Iris pigment epithelial cell (primary cell): ENCODE results near the gene KCTD3.

ENCODE experiments used
- DNase-seq: peaks from one replicate; pipeline ENCODE4 v3.0.0-alpha.2; 2011; ENCODE audit warnings: low read depth

KCTD3 gene

DNA sequence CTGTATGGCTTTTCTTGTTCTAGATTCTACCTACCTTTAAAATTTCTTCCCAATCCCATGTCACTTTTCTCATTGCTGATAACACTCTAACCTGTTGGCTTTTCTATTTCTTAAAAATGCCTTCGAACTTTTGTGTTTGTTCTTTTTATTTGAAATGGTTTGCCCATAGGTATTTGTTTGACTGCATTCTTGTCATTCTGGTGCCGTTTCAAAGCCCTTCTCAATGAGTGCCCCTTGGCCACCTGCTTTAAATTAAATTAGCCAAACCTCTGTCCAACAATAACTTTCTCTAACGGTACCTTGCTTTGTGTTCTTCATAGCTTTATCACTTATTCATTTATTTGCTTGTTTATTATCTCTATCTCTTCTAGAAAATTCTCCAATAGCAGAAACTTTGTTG is 38.9 kb downstream of the KCTD3 start:
- DNase-seq: no peak

DNA sequence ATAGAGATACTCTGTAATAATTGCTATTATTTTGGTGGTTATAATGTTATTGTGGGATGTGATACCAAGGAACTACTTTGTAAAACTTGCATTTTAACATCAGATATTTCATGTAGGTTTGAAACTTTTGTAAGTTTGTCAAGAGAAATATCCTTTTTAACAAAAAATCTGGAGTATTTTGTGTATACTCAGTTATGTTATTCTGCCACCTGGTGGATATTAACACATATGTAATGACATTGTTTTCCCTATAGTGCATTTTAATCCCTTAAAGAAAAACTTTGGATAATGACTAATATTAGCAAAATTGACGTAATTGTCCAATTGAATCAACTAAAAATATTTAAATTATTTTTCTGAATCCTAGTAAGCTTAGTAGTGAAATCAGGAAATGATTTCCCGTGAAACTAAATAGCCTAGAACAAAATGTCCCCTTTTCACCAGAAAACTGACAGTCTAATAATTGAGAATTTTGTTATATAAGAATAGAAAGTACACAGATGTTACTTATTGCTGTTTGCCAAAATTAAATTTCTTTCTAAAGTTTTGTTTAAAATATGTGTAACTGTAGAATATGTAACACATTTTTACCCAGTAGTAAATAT is 39.6 kb downstream of the KCTD3 start:
- no peak for DNase-seq

DNA sequence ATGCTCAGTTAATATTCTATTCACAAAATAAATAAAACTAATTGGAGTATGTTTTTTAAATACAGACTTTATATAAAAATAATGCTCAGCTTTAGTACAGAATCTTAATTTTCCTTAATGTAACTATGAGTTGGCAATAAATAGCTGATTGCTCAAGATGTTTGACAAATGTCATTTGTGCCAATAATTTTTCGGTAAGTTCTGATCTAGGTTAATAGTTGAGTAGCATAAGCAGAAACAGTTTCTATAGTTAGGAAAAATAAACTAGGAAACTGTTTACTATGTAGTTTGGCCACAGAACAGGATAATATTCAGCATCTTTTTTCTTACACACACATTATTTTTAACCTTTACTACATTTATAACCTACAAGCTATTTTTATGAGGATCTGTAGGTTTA is 40.3 kb downstream of the KCTD3 start:
- no peak for DNase-seq

DNA sequence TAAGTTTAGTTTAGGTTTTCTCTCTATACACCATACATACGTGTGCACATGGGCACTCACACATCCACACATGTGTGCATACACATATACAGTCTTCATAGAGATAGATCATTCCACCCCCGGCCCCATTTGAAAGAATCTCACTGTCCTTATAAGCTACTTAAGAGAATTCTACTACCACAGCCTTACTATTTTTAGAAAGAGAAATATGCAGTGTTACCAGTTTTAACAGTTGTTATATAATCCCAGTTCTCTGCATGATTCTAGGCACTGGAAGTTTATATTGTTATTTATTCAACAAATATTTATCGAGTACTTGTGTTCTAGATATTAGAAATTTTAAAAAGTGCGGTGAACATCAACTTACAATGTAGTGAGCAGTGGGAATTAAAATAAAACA is 41.5 kb downstream of the KCTD3 start:
- no peak for DNase-seq

DNA sequence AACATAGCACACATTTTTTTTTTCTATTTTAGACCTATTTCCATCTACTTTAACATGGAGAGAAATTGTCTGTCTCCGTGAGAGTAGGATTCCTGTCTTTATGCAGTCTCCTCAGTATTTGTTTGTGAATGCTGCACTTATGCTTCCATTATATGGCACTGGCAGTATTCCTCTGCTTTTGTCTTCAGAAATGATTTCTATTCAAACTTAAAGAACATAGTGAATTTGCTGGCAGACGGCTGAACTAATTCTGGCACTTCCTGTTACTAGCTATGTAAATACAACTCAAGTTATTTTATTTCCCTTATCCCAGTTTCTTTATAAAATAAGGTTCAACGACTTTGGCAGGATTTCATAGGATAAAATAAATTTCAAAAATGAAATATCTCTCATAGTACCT is 45.3 kb downstream of the KCTD3 start:
- peak; percentile 38 for DNase-seq

DNA sequence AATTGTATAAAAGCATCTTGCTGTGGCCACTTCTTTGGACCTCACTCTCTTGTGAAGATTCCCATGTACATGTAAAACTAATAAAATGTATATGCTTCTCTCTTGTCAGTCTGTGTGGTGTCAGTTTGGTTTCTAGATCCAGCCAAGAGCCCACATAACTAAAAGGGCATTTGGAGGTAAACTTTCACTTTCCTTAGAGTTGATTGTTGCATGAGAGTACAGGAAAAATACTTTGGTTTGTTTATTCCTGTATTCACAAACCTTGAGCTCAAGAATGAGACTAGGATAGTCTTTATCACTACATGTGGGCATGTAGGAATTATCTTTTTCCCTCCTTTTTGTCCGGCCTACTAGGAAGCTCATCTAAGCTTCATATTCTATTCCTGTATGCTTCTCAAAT is 50.9 kb downstream of the KCTD3 start:
- peak; percentile 70 for DNase-seq

DNA sequence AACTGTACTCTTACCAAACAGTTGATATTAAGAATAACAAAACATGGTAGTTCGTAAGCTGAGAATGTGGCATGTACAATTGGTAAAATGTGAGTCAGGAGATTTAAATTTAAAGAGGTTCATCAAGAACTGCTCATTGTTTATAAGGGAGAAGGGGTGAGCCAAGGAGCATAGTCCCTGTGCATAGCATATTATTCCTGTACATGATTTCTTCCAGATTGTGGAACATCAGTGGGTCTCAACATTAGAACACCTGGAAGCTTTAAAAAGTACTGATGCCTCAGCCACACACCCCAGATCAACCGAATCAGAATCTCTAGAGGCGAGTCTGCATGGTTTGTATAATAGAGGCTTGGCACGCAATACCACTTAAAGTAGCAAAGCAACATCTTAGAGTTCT is 56.1 kb downstream of the KCTD3 start:
- no peak for DNase-seq

DNA sequence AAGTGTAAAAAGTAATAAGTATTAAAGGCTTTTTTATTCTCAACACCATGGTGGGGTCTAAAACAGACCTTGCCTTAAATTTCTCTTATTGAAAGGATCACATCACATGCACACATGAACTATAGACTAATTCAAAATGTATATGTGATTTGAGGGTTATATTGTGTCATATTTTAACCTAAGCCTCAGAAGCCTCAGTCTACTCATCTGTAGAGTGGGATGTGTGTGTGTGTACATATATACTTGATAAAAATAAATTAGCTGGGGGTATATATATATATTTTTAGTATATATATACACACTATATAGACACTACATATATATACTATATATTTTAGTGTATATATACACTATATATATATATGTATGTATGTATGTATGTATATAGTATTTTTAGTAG is 58.8 kb downstream of the KCTD3 start:
- DNase-seq: no peak

DNA sequence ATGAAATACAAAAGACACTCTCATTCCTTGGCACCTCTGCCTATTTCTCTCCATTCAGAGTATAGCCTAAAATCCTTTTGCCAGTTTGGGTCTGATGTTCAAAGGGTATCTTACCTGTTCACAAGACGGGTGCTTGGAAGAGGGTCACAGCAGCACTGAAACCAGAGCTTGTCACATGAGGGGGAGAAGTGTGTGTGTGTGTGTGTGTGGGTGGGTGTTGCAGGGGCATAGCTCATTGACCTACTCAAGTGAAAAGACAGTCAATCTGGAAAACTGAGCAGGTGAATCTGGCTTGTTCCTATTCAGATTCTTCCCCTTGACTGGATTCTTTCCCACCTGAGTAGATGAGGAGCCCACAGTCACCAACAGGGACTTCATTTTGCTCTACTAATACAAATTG is 63.9 kb downstream of the KCTD3 start:
- no peak for DNase-seq

DNA sequence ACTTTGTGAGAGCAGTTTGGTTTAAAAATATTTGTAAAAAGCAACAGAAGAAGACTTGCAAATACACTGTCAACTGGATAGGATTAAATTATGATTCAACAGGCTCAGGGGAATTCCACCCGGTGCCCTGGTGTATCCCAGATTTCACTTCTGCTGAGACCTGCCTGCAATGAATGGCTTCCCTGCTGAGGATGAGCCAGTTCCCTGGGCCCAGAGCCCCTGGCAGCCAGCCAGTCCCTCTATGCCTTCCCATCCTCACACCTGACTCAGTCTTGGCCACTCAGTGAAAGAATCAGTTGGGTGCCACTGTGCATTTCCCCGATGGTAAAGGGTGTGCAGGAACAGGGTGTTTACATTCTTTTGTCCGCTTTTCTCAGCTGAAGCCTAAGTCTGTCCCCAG is 64.4 kb downstream of the KCTD3 start:
- peak; percentile 51 for DNase-seq

DNA sequence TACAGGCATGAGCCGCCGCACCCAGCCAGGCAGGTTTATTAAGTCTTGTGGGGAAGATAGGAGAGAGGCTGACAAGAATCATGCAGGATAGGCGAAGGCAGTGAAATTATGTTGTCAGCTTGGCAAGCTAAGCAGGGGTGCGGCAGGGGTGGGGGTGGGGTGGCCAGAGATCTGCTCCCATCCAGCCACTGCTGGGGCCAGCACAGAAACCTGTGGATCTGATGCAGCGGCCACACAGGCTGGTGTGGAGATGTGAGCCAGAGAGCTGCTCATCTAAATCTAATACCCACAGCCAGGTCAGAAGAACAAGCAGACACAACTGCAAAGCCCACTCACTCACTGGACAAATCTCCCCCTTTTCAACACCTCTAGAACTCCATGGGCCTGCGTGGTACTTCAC is 68.7 kb downstream of the KCTD3 start:
- DNase-seq: no peak

DNA sequence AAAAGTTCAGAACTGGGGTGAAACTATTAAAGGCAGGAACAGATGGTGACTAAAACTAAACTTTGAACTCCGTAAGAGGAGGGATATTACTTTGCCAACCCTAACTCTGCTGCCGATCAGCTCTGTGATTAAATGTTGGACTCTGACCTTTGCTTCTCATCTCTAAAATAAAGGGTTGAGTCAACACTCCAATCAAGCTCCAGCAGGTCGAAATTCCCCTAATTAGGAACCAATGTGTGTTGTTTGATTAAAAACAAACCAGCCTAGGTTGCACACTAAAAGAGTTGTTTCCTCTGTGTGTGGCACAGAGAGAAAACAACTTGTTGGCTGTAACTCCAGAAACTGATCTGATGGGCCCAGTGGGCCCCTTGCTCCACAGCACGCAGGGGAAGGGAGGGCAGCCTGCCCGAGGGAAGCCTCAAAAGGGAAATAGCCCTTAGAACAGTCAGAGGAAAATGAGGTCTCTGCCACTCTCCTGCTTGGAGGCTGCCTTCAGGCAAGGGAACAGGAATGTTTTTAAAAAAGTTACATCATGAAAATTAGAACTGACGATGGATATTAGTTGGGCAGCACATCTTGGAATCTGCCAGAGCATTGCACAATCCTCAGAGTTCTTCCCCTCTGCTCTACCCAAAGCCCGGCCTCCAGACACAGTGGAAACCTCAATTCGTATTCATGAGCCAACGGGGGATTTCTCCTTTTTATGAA is 69.3 kb downstream of the KCTD3 start:
- DNase-seq: peak; percentile 77

DNA sequence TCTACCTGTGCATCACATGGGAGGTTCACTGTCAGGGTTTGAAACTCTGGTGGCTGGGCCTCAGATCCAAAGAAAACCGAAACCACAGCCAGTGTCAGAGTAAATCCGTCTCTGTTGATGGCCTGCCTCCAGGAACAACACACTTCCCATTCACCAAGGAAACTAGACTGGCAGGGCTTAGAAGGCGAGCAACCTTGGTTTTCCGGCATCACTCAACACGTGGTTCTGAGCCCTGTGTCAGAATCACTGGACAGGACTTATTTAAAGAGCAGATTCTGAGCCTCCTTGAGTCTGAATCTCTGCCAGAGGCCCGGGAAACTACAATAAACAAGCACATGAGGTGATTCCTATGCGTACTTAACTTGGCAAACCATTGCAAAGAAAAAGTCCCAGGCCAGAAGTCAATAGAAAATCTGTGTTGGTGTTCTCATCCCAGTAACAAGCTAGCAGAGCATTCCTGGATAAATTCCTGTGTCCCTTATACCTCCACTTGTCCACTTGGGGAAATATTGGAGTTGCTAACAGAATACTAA is 70.0 kb downstream of the KCTD3 start:
- peak; percentile 91 for DNase-seq

DNA sequence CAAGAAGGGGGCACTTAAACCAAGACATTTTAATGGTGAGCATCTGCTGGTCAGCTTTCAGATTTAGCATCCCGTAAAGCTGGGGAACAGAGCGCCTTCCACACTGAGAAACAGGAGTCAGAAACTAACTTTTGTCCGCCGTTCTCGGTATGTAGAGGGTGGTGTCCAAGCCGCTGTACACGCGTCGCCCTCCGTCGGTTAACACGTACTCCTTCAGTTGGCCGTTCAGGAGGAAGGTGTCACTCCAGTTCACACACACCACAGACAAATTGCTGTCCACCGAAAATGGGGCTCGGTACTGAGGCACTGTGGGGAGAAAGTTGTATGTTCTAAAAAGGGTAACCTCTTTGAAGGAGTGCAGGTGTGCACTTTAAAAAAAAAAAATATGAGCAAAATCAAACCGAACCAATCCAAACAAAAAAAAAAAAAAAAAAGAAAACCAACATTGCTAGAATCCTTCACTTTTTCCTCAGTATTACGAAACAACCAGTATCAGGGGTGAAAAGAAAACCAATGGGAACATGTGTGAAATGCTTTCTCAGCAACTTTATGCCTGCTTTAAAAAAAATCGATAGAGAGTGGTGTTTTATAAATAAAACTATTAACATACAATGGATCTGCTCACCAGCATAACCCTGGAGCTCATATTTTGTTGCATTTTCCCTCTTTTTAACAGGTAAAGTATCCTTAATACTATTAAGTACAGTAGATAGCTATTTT is 73.5 kb downstream of the KCTD3 start:
- no peak for DNase-seq

DNA sequence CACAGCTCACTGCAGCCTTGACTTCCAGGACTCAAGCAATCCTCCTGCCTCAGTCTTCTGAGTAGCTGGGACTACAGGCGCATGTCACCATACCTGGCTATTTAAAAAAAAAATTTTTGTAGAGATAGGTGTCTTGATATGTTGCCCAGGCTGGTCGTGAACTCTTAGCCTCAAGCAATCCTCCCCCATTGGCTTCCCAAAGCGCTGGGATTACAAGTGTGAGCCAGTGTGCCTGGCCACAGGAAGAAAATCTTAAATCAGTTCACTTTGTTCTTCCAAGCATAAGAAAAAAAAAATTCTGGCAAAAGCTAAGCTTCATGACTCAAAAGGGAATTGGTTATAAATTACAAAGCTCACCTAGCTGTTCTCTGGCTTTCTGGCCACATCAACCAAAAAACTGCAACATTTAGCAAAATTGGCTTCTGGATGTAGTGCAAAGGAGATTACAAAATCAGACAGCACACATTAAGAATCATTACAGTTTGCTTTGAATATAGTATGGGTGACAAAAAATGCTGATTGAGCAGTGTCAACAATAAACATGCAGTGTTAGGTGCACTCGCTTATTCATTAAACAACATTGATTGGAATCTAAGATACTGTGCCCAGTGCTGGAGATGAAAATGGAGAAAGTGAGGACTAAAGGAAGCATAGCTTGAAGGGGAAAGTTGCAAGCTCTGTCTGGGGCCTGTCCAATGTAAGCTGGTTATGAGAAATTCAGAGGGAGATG is 76.7 kb downstream of the KCTD3 start:
- no peak for DNase-seq

DNA sequence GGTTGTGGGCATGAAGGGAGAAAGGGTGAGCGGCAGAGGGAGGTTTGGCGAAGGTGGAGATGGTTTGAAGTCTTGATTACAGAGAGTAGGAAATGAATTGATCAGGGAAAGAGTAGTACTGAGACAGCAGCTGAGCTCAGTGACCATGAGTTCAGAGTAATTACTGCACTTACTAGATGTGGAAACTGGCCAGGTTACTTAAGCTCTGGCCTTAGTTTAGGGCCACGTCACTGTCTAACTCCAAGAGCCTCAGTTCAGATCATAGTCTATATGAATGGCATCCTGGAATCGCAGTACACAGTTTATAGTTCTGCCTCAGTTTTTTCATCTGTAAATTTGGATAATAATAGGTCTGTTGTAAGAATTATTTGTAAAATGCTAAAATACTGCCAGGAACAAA is 78.1 kb downstream of the KCTD3 start:
- DNase-seq: no peak

DNA sequence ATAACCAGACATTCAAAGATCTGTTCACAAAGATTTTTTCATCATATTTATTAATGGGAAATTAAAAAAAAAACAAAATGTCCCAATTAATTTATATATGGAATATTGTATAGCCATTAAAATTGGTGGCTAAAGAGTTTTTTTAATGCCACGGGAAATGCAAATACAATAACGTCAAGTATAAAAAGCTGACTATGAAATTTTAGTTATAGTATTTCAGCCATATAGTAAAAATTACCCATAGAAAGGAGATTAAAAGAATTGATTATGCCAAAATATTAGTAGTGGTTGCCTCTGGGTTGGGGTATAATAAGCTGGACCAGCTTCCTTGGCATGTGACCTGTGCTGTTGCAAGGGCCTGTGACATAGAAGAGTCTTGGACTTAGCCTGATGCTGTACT is 78.8 kb downstream of the KCTD3 start:
- no peak for DNase-seq

DNA sequence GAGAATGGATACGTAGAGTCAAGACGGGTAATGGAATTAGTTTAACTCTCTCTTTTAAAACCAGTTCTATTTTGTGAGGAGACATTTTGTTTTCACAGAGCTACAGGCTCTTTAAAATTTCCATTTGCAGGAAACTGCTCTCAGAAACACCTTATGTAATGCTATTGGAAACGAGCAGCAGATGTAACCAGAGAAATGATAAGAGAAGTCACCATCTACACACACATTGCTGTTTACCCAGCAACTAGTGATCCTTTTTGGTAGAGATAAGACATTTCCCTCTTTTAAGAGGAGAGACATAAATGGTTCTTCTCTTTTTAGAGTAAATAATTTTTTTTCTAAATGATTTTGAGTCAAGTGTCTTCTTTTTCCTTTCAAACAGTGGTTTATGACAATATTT is 80.6 kb downstream of the KCTD3 start:
- DNase-seq: no peak

DNA sequence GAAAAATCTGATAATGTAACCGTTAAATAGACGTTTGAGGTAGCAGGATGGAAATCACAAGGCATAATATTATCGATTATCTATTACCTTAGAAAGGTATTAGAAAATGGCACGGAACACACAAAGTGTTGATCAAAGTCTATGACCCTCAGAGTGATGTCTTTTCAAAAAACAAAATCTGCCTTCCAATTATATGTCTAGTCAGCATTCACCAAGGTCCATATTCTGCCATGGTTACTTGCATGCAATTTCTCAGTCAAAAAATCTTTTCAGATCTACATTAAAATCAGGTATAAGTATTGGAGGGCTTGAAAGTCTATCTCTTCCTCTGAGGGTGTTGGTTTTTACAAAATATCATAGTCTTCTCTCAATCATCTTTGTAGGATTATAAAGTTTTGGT is 81.9 kb downstream of the KCTD3 start:
- no peak for DNase-seq

DNA sequence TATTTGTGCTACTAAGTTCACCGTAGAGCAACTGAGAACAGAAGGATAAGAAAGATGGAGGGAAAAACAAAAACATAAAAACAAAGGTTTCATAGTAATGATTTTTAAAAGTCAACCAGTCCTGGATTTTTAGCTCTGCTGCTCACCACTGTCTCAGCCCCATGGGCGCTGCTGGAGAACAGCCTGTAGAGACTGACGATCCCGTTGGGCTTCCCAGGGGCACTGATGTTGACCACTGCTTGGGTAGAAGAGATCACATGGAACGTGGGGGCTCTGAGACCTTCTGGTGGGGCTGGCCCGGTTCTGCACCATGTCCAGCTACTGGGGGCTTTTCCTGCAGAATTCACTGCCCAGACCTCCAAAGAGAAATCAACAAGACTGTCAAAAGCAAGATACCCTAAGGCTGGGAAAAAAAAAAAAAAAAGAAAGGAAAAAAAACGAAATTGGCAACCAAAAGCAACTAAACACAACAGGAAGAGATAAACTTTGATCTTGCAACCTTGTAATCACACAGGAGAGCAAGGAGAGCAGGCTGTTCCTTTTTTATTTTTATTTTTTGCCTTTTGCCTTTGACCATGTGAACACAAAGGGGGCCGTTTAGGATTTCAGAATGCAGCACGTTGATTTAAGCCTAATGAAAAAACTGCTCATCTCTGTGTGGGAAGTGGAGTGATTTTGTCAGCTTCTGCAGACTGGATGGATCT is 83.5 kb downstream of the KCTD3 start:
- DNase-seq: no peak

DNA sequence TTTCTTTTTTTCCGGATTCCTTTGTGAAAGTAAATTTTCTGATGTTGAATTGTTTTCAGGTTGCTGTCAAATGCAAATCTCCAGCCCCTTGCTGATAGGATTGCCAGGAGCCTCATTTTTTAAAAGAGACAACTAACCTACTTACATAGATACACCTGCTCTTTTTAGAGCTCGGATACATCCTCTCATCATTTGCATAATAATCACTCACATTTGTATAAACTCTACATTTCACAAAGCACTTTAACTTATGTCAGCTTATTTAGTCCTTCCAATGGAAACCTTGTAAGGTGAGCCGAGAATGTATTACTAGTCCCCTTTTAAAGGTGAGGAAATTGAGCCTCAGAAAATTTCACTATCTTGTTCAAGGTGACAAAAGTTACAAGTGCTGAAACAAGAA is 84.8 kb downstream of the KCTD3 start:
- no peak for DNase-seq

DNA sequence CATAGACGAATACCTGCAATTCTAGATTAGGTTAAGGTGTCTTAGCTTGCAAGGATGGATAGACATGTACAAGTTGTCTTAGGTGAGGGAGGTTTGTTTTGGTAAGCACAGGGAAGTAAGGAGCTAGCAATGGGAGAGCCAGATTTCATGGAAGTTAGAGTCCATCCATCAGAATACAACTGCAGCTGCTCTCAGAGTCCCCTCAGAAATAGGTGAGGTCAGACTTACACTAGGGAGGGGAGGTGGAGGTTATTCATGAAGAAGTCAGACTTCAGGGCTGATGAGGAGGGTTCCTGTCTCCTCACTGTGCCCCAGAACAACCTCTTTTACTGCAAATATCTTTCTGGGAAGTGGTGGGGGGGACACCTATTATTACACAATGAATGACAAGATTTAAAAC is 85.3 kb downstream of the KCTD3 start:
- DNase-seq: no peak
